Right ventricle myocardium inferior (tissue), 1 donor: ENCODE results near the gene RAPGEF4. TPM values are rescaled to one million over a fixed set of nuclear protein-coding genes. Genes with fewer than 3 reads are reported as not detected.

Experiments
- total RNA-seq: library from RNA; stranded (reverse); fragmentation: NEBNext Ultra II Directional; extraction: Animal tissue kit (Norgen Biotek cat#: 25700); gene quantifications from one replicate; pipeline ENCODE4 v1.2.1, GENCODE V29; 2021
- donor health status: DM: no; HTN: yes; CAD: no; lungs with severe emphysema.

Gene RAPGEF4
- total RNA-seq, 1 donor from 2014 or later, result 9.0 TPM

Other genes starting within 250 kb of the RAPGEF4 start
- gene PDK1, start 179.8 kb upstream of the RAPGEF4 start, total RNA-seq, result 47.7 TPM